HTERT RPE-1 (cell line): ENCODE results near the gene ADAM23.

Experiments used
- in situ Hi-C: fragments of 300-500 bp; cut with MboI; formaldehyde crosslinking; loops from 4 replicates; pipeline ENCODE4 v1.14.3; 2020; ENCODE audit warnings: low sequenced_read_pairs

The ADAM23 gene

DNA sequence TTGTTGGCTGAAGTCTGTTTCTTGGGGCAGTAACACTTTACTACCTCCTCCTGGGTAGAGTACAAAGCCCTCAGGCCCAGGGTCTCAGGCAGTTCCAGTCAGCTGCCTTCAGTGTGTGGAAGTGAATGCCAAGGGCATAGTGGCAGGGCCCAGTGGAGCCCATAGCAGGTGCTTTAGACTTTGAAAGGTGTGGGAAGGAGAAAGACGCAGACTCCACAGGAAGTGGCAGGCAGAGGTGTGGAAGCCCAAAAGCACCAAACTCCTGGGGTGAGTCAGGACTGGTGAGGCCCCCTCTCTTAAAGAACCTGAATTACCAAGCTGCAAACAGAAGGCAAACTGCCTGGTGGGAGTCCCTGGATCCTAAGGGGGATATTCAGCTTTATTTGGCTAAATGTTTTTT, 45.3 kb downstream of the ADAM23 start:
- in situ Hi-C loops, result no loop called here

DNA sequence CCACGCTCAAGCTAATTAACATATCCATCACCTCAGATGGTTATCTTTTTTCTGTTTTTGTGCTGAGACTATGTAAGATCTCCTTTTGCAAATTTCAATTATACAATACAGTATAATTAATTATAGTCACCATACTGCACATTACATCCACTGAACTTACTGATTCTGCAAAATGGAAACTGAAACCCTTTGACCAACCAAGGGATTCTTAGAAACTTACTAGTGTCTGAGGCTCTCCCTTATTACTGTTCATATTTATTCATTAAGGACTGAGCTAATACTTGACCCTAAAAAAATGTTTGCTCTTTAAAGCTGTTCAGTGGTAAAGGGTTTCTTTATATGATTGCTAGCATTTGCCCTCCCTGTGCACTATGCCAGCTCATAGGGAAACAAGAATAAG, 50.7 kb downstream of the ADAM23 start:
- in situ Hi-C loops, result no loop called here

DNA sequence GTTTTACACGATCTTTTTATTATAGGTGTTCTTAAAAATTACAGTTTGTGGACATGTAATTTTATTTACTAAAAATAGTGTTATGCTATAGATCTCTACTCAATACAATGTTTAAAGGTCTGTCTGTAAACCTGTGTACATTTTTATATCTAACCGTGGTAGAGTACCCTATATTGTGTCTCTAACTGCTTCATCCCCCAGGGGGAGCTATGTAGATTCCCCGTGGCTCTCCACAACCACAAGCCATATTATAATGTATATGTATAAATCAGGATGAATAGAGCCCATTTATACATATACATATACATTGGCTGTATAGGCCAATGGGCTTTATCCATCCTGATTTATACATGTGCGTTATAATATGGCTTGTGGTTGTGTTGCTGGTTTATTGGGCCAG, 59.4 kb downstream of the ADAM23 start:
- in situ Hi-C loops, result no loop called here

DNA sequence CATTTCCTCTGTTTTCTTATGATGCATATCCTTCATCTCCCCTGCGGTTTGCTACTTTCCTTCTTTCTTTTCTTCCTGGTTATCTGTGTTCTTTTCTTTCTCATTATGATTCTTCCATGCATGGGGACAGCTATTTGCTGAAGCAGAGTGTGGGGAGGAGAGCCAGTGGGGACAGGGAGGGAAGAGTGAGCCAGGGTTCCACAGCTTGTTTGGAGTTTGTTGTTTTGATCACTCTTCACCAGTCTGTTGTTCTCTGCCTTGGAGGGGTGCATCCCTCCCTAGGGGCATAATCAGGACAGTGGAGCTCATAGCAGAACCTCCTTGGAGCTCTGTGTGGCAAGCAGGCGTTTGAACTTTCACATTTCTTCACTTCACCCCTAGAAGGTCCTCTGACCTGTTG, 68.0 kb downstream of the ADAM23 start:
- in situ Hi-C loops, result no loop called here

GRCh38 chr2:206512999-206513398, 69.7 kb downstream of the ADAM23 start:
- in situ Hi-C loops, result no loop called here

- in situ Hi-C loops, result no loop called here
Observed at GRCh38 chr2:206515580-206515979, 72.2 kb downstream of the ADAM23 start.

GRCh38 chr2:206518997-206519396, 75.7 kb downstream of the ADAM23 start:
- in situ Hi-C loops, result no loop called here

- in situ Hi-C loops, result no loop called here
Observed at GRCh38 chr2:206520450-206520849, 77.1 kb downstream of the ADAM23 start.

- in situ Hi-C loops, result no loop called here
Observed at GRCh38 chr2:206521115-206521514, 77.8 kb downstream of the ADAM23 start.

DNA sequence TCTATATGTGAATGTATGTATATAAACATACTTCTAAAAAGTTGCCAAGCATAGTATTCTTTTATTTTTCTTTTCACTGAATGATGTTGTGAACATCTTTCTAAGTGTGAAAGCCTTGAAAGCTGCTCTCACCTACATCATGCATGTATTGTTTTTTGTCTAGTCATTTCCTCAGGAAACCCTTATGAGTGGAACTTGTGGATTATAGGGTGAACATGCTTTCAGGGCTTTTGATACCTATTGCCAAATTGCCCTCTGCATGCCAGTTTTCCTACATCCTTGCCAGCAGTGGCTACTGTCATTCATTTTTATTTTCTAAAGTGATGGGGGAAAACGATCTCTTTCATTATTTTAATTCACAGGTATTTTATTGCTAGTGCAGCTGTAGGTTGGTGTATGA, 78.3 kb downstream of the ADAM23 start:
- in situ Hi-C loops, result no loop called here

DNA sequence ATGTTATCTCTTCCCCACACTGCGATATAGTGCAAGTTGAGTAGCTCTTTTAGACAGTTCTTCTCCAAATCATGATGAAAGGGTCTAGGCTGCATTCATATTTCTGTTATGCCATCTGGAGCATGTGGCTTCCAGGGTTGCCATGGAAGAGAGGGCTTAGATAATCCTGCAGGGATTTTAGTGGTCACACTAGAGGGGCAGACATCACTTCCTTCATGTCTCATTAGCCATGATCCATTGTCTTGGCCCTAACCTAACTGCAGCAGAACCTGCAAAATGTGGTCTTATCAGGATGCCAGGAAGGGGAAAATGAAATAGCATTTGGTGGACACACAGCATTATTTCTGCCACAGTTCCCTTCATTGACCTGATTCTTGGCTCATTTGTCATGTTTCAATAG, 83.1 kb downstream of the ADAM23 start:
- in situ Hi-C loops, result no loop called here

DNA sequence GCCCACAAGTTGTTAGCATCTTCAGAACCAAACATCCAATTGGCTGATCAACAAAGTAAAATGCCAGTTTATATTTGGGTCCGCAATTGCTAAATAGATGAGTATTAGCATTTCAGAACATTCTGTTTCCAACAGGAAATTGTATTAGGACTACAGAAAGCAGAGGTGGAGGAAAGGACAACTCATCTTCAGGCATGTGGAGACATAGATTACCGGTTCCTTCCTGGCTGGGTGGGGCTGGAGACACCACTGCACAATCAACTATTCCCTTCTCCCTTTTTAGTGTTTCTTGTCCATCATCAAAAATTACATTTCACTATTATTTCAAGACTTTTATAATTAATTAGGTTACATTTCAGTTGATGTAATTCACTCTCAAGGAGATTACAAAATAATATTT, 83.8 kb downstream of the ADAM23 start:
- in situ Hi-C loops, result no loop called here

DNA sequence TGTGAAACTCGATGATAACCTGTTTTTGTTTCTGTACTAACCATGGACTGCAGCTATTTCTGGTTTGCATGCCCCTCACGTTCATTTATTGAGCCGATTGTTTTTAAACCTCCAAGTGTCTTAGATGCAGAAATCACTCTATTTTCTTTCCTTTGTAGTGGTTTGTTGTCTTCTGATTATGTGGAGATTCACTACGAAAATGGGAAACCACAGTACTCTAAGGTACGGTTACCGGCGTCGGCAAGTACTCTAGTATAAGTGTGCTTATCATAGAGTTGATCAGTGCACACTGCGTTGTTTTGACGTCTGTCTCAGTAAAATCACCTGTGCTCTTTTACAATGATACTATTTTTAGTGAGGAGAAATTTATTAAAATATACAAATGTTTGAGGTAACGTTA, 87.4 kb downstream of the ADAM23 start:
- in situ Hi-C loops, result no loop called here

DNA sequence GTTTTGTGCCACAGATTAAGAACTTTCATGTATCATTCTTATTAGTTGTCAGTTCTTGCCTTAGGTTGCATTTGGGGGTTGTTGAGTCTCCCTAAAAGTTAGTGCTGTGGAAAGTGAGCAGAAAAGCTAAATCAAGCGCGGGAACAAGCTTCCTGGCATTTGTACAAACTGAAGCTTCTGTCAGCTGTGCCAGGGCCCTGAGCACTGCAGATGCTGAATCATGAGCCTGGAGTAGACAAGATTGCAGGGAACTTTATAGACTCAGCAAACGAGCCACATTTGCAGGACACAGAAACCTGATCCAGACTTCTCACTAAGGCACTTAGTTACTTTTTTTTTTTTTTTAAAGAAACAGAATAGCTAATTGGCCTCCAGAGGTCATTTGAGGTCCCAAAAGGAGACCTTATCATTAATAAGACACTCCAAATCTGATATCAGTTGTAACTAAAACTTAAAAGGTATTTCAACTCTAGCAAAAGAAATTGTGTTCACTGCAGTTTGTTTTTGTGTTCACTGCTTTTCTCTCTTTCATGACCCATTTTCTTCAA, 88.7 kb downstream of the ADAM23 start:
- in situ Hi-C loops, result no loop called here

GRCh38 chr2:206533977-206534376, 90.6 kb downstream of the ADAM23 start:
- in situ Hi-C loops, result no loop called here

- in situ Hi-C loops, result no loop called here
Observed at GRCh38 chr2:206535260-206535986, 92.1 kb downstream of the ADAM23 start.

DNA sequence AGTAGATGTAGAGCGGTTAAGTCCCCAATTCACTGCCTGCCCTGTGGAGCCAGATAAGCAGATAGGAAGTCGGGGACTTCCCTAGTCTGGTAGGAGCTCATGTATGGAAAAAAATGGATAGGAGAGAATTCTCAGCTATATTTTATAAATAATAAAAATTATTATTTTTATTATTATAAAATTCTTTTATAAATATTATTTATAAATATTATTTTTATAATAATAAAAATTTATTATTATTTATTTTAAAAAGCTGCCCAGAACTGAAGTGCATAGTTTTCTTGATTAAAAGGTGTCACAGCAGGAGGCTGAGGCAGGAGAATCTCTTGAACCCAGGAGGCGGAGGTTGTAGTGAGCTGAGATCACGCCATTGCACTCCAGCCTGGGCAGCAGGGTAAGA, 97.4 kb downstream of the ADAM23 start:
- in situ Hi-C loops, result no loop called here

- in situ Hi-C loops, result no loop called here
Observed at GRCh38 chr2:206543073-206543472, 99.7 kb downstream of the ADAM23 start.

DNA sequence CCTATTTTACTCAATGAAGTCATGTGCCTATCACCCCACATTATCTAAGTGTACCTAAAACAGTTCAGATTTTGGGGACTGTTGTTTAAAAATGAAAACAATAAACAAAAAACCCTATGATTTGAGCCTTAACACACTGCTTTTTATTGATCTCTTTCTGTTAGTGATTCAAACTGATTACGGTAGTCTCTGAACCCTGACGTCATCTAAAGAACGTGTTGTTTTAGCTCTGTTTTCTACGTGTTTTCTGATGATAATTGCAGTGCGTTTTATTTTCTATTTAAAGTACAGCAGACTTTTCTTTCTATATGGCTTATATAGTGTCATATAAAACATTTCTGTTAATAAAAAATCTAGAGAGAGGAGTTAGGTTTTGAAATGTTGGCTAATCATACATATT, 105.1 kb downstream of the ADAM23 start:
- in situ Hi-C loops, result no loop called here

- in situ Hi-C loops, result no loop called here
Observed at GRCh38 chr2:206555721-206556120, 112.4 kb downstream of the ADAM23 start.

- in situ Hi-C loops, result no loop called here
Observed at GRCh38 chr2:206556357-206556949, 113.1 kb downstream of the ADAM23 start.

- in situ Hi-C loops, result no loop called here
Observed at GRCh38 chr2:206557321-206557720, 114.0 kb downstream of the ADAM23 start.

GRCh38 chr2:206558492-206558891, 115.2 kb downstream of the ADAM23 start:
- in situ Hi-C loops, result no loop called here
